NCI-H146 treated with DMSO at 0.1 percent for 48 hours (cell line): ENCODE measurements around the gene RCSD1.
A peak's percentile ranks its signal among the peaks of the same experiment; 100 is the strongest.
"Not testable (repeated sequence)": the region's sequence is repeated elsewhere in the genome, so short reads cannot be mapped to it uniquely, and the experiment has no call there.

ENCODE experiments used
- DNase-seq: peaks from one replicate; lab custom pipeline; 2025; ENCODE audit not compliant: unreplicated experiment; lab: John Stamatoyannopoulos, UW

RCSD1 gene

GRCh38 chr1:167710836-167711235 lies 80.8 kb downstream of the RCSD1 start:
- no peak for DNase-seq

DNA sequence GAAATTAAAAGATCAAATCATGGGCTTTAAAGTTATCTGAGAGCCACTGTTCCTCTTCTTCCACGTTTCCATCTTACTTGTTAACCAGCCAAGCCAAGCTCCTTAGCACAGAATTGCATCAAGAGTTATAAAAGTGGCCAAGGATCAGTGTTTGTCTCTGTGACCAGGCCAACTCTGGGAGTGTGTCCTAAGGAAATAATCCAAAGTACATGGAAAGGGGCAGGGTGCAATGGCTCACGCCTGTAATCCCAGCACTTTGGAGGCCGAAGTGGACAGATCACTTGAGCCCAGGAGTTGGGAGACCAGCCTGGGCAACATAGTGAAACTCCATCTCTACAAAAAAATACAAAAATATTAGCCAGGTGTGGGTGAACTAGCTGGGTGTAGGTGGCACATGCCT lies 81.8 kb downstream of the RCSD1 start:
- no peak for DNase-seq

- peak; percentile 25 for DNase-seq
These were observed 83.5 kb downstream of the RCSD1 start for GRCh38 chr1:167713330-167714081.

- DNase-seq = no peak
These were observed 84.0 kb downstream of the RCSD1 start for GRCh38 chr1:167714098-167714438.

DNA sequence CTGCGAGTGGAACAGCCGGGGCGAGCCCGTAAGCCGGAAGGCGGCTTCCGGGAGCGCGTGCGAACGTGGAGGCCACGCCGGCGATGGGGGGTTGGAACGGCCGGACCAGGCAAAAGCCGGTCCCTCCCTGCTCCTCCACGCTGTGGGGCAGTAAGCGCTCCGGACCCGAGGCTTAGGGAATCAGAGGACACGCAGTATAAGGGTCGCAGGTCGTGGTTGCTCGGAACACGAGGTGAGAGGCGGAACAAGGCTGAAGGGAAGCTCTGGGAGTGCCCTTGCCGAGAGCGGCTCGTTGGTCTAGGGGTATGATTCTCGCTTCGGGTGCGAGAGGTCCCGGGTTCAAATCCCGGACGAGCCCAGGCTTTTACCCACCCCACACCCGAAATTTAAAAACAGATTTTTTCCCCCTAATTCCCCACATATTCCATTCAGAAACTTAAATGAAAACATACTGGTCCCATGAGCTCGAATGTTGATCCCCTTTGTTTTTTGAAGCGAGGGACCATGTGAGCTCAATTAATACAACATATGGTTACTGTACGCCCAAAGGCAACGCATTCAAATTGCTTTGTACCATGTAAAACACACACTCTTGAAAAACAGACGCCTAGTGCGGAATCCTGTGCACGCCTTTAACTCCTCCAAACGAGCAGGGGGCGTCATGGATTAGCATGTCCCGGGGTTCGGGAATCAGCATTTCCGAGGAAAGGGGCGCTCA lies 84.6 kb downstream of the RCSD1 start:
- peak; percentile 78 for DNase-seq

- peak; percentile 81 for DNase-seq
These were observed 85.3 kb downstream of the RCSD1 start for GRCh38 chr1:167715157-167715999.

- DNase-seq = no peak
These were observed 85.9 kb downstream of the RCSD1 start for GRCh38 chr1:167716000-167716271.

GRCh38 chr1:167717351-167717750 lies 87.3 kb downstream of the RCSD1 start:
- DNase-seq = no peak

DNA sequence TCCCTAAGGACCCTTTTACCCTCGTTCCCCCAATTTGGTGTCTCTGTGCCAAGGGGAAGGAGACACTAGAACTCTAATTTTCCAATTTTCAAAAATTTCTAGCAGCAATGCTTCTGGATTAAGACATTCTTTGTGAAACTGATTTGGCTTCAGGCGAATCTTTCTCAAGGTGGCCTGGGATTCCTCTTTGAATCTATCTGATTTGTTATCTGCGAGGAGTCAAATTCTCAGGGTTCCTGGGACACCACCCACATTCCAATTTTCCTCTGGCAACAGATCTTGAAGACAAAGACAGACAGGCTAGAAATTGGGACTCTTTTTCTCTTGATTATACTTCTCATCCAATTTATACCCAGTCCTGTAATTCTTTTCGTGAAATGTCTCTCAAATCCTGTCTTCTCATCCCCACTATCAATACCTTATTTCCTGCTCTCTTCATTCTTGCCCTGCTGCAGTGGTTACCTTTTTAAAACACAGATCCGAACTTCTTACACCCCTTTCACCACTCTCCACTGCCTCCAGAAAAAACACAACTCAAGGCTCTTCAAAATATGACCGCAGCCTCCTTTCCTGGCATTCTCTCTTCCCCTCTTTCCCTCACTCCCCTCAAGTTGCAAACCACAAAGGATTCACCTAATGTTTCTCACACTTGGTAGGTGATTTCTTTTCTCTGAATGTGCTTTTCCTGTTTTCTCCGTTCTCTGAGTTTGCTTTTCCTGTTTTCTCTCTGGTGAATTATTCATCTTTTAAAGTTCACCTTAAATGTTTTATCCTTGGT lies 89.1 kb downstream of the RCSD1 start:
- DNase-seq = no peak

DNA sequence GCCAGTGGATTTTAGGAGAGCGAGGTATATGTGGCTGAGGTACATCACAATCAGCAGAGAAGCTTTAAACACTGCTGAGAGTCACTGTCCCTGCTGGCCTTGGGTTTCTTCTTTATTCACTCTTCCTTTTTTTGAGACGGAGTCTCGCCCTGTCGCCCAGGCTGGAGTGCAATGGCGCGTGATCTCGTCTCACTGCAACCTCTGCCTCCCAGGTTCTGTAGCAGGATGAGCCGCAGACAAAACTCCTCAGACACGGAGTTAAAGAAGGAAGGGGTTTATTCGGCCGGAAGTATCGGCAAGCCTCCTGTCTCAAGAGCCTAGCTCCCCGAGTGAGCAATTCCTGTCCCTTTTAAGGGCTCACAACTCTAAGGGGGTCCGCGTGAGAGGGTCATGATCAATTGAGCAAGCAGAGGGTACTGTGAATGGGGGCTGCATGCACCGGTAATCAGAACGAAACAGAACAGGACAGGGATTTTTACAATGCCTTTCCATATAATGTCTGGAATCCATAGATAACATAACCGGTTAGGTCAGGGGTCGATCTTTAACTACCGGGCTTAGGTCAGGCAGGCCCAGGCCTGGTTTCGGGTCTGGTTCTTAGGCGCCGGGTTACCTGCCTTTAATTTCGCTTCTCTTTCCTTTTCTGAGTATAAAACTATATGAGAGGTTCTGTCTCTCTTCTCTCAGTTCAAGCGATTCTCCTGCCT lies 89.8 kb downstream of the RCSD1 start:
- not testable (repeated sequence) for DNase-seq

DNA sequence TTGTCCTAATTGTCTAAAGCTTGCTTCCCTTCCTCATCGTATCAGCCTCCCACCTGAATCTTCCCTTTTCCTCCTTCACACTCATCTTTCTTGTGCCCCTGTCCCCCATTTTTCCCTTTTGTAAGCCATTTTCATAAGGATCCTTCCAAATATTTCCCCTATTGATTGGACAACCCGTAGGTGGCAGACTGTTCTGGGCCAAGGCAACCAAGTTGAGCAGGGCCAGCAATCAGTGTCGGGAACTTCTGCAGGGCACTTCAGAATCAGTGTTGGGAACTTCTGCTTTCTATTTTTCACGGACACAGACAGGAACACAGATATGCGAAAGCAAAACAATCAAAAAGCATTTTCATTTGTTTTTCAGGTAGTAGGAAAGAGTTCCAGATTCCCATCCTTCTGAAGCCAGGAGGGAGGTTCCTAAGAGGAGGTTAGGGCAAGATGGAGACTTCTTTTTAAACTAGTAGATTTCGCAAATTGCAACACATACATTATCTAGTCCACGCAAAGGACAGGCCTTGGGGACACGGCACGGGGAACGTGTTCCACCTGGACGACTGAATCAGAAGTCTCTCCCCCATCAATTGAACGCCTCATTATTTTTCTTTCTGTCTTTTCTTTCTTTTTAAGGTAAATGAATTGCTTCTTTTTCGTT lies 91.1 kb downstream of the RCSD1 start:
- DNase-seq = no peak

DNA sequence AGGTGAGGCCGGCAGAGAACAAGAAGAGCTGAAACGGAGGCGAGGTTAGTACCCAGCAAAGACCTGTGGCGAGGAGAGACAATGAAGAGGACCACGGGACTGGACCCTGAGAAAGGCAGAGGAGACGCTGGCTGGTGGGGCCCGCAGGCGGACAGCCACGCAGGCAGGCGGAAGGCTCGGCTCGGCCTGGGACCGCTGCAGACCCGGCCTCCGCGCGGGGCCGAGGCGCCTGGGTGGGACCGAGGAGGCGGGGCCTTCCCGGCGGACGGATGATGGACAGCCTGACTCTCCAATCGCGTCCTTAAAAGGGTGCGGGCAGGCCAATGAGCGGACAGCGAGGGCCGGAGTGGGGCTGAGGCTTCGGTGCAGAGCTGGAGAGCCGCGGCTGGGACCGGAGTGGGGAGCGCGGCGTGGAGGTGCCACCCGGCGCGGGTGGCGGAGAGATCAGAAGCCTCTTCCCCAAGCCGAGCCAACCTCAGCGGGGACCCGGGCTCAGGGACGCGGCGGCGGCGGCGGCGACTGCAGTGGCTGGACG lies 91.7 kb downstream of the RCSD1 start, which contains the start of gene MPZL1:
TSS of gene MPZL1 (plus strand) at position 366 of the 535 bp plus-strand sequence. CDS start 170 bp downstream, outside the sequence.
- DNase-seq = peak; percentile 76

DNA sequence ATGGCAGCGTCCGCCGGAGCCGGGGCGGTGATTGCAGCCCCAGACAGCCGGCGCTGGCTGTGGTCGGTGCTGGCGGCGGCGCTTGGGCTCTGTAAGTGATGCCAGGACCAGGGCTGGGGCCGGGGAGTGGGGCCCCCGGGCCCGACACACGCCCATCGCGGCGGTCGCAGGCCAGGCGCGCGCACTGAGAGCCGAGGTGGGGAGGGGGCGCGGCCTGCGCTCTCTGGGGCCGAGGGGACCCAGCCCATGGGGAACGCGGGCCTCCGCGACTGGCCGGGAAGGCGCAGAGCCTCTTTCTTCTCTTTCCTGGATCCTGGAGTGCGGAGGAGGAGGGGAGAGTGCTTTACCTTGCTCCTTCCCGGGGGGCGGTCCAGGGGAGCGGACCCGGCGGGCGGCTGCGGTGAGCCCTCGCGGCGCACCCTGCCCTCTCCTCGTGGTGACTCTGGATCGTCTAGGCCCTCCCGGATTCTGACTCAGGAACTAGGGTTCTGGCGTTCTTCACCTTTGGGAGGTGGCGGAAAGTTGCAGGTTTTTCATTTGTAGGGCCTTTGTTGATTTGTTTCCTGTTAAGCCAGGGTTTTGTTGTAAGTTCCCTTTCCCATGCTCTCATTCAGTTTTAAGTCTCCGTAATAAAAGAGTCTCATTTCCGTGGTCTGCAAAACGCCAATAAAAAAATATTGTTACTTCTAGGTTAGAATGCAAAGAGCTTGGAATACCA lies 92.3 kb downstream of the RCSD1 start:
- peak; percentile 48 for DNase-seq

- no peak for DNase-seq
These were observed 92.8 kb downstream of the RCSD1 start for GRCh38 chr1:167722870-167723251.

DNA sequence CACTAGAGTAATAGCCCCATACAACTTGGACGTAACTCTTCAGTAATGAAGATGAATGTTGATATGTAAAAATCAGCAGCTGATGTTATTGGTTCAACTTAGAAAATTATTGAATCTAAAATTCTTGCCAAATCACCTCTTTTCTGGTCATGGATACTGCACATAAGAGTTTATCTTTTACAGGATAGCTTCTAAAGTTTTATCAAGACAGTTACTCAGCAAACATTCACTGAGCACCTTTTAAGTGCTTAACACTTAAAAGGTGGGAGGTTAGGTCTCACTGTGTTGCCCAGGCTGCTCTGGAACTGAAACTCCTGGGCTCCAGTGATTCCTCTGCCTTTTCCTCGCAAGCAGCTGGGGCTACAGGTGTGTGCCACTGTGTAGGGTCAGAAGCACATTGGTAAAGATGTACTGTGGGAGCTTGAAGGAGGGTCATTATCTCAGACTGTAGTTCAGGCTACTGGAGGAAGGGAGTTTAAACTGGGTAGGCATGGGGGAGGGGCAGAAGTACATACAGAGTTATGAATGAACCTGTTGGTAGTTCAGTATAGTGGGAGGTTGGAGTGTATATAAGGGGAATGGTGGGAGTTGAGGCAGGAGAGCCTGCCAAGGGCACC lies 93.8 kb downstream of the RCSD1 start:
- no peak for DNase-seq

DNA sequence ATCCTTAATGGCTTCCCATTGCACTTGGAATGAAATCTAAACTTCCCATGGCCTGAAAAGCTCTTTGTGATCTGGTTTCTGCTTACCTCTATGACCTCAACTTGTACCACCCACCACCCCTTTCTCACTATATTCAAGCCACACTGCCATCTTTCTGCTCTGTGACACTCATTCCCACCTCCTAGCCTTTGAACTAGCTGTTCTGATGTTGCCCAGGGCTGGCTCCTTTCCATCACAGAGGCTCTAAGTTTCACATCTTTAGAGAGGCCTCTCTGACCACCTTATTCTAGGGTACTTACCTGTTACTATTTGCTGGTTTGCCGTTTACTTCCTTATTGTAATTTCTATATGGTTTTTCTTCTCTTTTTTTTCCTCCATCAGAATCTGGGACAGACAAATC lies 96.0 kb downstream of the RCSD1 start:
- DNase-seq = no peak

- no peak for DNase-seq
These were observed 98.9 kb downstream of the RCSD1 start for GRCh38 chr1:167728818-167729410.

DNA sequence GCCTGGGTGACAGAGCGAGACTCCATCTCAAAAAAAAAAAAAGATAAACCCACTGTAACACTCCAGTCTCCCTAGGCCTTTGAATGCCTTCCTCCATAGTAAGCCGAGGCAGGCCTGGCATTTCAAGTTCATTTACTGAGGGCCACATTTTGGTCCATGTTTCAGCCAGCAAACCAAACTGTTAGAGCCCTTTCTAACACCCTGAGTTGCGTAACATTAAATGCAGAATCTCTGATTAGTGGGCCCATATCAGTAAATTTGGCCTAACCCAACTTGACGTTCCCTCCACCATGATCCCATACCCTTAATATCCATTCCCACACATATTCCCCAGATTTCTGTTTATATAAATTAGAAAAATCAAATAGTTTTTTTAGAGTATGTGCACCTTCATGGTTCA lies 104.2 kb downstream of the RCSD1 start:
- DNase-seq = no peak
